DND-41 (cell line): ENCODE measurements around the gene SLAIN1.

ENCODE experiments used
- ATAC-seq: fragments of 200-7000 bp; cut with Tn5 transposase; 3 replicates; pipeline ENCODE4 v1.9.1; 2021; ENCODE audit warnings: low read depth; ENCODE audit not compliant: insufficient read depth
- DNase-seq: peaks from one replicate; pipeline ENCODE4 v3.0.0-alpha.2; 2020
- H2AFZ ChIP-seq: 2 replicates; pipeline ENCODE4 v1.6.0; 2012; ENCODE audit warnings: low read depth, low read length
- H3K27ac ChIP-seq: 2 replicates; pipeline ENCODE4 v1.5.1; 2012; ENCODE audit warnings: low read length, inconsistent platforms
- H3K27me3 ChIP-seq: fragments of 200-600 bp; sonication (generic); 2 replicates; pipeline ENCODE4 v1.6.0; 2012; ENCODE audit warnings: low read length, mild to moderate bottlenecking, inconsistent platforms; ENCODE audit not compliant: insufficient read depth, poor library complexity
- H3K36me3 ChIP-seq: 2 replicates; pipeline ENCODE4 v1.5.1; 2012; ENCODE audit warnings: low read length, inconsistent platforms; ENCODE audit not compliant: insufficient read depth
- H3K4me1 ChIP-seq: 2 replicates; pipeline ENCODE4 v1.5.1; 2012; ENCODE audit warnings: mild to moderate bottlenecking, low read length; ENCODE audit not compliant: insufficient read depth
- H3K4me2 ChIP-seq: 2 replicates; pipeline ENCODE4 v1.6.0; 2012; ENCODE audit warnings: mild to moderate bottlenecking, moderate library complexity, low read length, inconsistent platforms; ENCODE audit not compliant: insufficient read depth
- H3K4me3 ChIP-seq, 2 experiments: fragments of 200-600 bp in 1 of 2; shearing (Covaris generic) in 1 of 2; 2 replicates each; pipeline ENCODE4 v1.5.1; 2012 to 2016; ENCODE audit warnings: inconsistent platforms in 2 of 2, low read length in 2 of 2, mild to moderate bottlenecking in 2 of 2, low read depth in 1 of 2, moderate library complexity in 1 of 2
- H3K79me2 ChIP-seq: 2 replicates; pipeline ENCODE4 v1.6.0; 2012; ENCODE audit warnings: low read length, inconsistent platforms; ENCODE audit not compliant: insufficient read depth
- H3K9ac ChIP-seq: 2 replicates; pipeline ENCODE4 v1.6.0; 2012; ENCODE audit warnings: low read depth, mild to moderate bottlenecking, inconsistent platforms, low read length, moderate library complexity
- H3K9me3 ChIP-seq: 2 replicates; pipeline ENCODE4 v1.5.1; 2012; ENCODE audit warnings: low read length, moderate library complexity, mild to moderate bottlenecking, inconsistent platforms; ENCODE audit not compliant: insufficient read depth, severe bottlenecking
- H4K20me1 ChIP-seq: 2 replicates; pipeline ENCODE4 v1.6.0; 2012; ENCODE audit warnings: low read length; ENCODE audit not compliant: insufficient read depth
- EZH2 ChIP-seq: IDR thresholded peaks from 3 replicates; pipeline ENCODE4 v1.6.1; 2012; ENCODE audit warnings: borderline replicate concordance, low read depth, mild to moderate bottlenecking, moderate library complexity, low read length, inconsistent platforms; ENCODE audit not compliant: severe bottlenecking
- TF ChIP-seq, protein P1 (sequence below): IDR thresholded peaks from 2 replicates; pipeline ENCODE4 v1.5.1; 2012; ENCODE audit warnings: borderline replicate concordance, low read length, moderate library complexity, mild to moderate bottlenecking; ENCODE audit not compliant: poor library complexity, severe bottlenecking; ENCODE audit errors: extremely low read depth

The SLAIN1 gene

GRCh38 chr13:77781808-77782207 lies 84.3 kb downstream of the SLAIN1 start:
- no peaks in the 10 kb centered on the region for H3K79me2 ChIP-seq
- peaks cover 11% of the 10 kb centered on the region for H3K4me1 ChIP-seq
- no peaks in the 10 kb centered on the region for H3K9me3 ChIP-seq
- no peak for DNase-seq
- no peak overlapping the region for H3K4me2 ChIP-seq
- H3K27ac ChIP-seq: no peak overlapping the region
- no peaks in the 10 kb centered on the region for H4K20me1 ChIP-seq
- no peaks in the 10 kb centered on the region for H3K27me3 ChIP-seq
- H3K4me3 ChIP-seq: no peak overlapping the region
- no peak overlapping the region for H3K9ac ChIP-seq
- no peaks in the 10 kb centered on the region for H3K36me3 ChIP-seq
- no peak overlapping the region for H2AFZ ChIP-seq
- ATAC-seq: no peak
- TF ChIP-seq, protein P1, sequence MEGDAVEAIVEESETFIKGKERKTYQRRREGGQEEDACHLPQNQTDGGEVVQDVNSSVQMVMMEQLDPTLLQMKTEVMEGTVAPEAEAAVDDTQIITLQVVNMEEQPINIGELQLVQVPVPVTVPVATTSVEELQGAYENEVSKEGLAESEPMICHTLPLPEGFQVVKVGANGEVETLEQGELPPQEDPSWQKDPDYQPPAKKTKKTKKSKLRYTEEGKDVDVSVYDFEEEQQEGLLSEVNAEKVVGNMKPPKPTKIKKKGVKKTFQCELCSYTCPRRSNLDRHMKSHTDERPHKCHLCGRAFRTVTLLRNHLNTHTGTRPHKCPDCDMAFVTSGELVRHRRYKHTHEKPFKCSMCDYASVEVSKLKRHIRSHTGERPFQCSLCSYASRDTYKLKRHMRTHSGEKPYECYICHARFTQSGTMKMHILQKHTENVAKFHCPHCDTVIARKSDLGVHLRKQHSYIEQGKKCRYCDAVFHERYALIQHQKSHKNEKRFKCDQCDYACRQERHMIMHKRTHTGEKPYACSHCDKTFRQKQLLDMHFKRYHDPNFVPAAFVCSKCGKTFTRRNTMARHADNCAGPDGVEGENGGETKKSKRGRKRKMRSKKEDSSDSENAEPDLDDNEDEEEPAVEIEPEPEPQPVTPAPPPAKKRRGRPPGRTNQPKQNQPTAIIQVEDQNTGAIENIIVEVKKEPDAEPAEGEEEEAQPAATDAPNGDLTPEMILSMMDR: no peak
- TF ChIP-seq EZH2: no peak

GRCh38 chr13:77784515-77784914 lies 87.0 kb downstream of the SLAIN1 start:
- Histone ChIP-seq H3K27me3 (no peaks in the 10 kb centered on the region), H3K4me2 (no peak overlapping the region), H4K20me1 (no peaks in the 10 kb centered on the region), H3K4me1 (peaks cover 10% of the 10 kb centered on the region), H3K27ac (no peak overlapping the region), H3K9me3 (no peaks in the 10 kb centered on the region), H3K36me3 (no peaks in the 10 kb centered on the region), H3K9ac (no peak overlapping the region), H3K4me3 (no peak overlapping the region), H3K79me2 (no peaks in the 10 kb centered on the region), H2AFZ (no peak overlapping the region)
- DNase-seq (no peak), ATAC-seq (no peak)
- TF ChIP-seq EZH2: no peak
- TF ChIP-seq, protein P1: no peak

DNA sequence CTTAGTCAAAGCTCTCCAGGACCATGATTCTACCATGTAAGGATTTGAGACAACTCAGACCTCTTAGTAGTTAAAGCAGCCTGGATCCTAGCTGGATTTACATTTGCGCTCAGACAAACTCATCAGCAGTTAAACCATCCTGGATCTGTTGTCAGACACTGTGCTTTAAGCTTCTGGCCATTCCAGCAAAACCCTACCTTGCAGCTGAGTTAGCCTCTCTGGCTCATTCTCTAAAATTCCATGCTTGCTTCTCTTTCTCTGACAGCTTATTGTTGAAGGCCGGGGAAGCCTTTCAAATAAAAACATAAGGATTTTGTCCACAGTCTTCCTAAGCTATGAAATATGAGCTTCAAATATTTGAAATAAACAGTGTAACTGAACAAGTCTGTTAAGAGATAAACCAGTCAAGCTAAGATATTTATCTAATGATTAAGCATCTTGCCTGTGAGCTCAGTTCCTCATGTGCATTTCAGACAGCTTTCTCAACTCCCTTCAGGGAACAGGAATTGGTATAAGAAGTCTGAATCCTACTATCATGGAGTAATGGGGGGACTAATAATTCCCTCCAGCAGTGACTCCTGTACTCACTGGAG lies 89.3 kb downstream of the SLAIN1 start:
- Histone ChIP-seq H3K4me1 (no peaks in the 10 kb centered on the region), H3K9me3 (peaks cover 13% of the 10 kb centered on the region), H4K20me1 (no peaks in the 10 kb centered on the region), H3K4me3 (no peak overlapping the region), H3K27me3 (no peaks in the 10 kb centered on the region), H3K9ac (no peak overlapping the region), H3K36me3 (no peaks in the 10 kb centered on the region), H3K27ac (no peak overlapping the region), H3K4me2 (no peak overlapping the region), H3K79me2 (no peaks in the 10 kb centered on the region), H2AFZ (no peak overlapping the region)
- ATAC-seq: no peak
- no peak for DNase-seq
- no peak for TF ChIP-seq EZH2
- TF ChIP-seq, protein P1: no peak
